NCI-H1092 (cell line): Measurements from ENCODE around the gene RTTN.
"Not testable (repeated sequence)": the region's sequence is repeated elsewhere in the genome, so short reads cannot be mapped to it uniquely, and the experiment has no call there.

ENCODE experiments used
- DNase-seq: peaks from one replicate; lab custom pipeline; 2025; lab: John Stamatoyannopoulos, UW

Gene RTTN

DNA sequence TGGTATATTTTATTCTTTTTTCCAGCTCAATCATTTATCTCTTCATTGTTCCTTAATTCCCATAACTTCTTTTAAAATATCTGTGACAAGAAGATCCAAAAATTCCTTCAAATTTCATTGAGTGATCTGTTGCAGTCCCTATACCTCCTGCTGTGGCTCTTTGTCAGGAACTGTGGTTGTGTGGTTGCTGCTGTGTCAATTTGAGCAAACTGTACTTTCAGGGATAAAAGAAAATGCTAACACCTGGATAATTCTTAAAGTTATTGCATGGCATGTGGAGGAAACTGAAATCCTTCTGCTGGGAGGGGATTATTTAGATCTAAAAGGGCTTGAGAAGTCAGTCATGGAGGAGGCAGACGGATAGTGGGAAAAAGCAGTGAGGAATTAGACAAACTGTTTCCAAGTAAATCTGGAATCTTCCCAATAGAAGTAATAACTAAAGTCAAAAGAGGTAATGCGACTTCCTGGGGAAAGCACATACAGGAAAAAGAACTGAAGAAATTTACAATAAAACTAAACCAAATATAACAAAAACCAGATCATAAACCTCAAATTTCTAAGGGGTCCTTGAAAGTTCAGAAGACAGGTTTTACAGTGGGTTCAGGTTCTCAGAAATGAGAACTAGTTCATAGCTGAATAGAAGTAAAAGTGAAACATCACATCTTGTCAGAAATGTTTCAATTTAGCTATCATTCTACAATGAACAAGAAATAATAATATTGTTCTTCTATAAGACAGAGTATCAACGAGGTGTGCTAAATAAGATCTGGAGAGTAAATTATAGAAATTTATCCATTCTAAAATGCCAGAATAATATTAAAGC, 224.3 kb downstream of the RTTN start:
- DNase-seq, result no peak

DNA sequence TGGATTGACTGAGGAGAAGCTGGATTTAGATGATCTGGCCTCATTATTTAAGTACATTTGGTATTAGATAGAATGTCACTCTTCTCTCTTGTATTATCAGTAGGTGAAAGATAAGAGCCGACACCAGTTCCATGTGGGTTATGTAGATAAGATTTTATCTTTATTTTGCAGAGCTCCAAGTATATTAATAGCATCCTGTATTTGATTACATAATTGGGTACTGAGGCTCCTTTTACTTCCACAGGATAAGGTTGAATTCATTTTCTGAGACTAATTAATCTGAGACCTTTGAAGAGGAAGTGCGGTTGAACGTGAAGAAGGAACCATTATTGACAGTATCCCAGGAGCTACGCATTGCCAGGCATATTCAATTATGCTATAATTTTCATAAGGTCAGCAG, 225.0 kb downstream of the RTTN start:
- no peak for DNase-seq

DNA sequence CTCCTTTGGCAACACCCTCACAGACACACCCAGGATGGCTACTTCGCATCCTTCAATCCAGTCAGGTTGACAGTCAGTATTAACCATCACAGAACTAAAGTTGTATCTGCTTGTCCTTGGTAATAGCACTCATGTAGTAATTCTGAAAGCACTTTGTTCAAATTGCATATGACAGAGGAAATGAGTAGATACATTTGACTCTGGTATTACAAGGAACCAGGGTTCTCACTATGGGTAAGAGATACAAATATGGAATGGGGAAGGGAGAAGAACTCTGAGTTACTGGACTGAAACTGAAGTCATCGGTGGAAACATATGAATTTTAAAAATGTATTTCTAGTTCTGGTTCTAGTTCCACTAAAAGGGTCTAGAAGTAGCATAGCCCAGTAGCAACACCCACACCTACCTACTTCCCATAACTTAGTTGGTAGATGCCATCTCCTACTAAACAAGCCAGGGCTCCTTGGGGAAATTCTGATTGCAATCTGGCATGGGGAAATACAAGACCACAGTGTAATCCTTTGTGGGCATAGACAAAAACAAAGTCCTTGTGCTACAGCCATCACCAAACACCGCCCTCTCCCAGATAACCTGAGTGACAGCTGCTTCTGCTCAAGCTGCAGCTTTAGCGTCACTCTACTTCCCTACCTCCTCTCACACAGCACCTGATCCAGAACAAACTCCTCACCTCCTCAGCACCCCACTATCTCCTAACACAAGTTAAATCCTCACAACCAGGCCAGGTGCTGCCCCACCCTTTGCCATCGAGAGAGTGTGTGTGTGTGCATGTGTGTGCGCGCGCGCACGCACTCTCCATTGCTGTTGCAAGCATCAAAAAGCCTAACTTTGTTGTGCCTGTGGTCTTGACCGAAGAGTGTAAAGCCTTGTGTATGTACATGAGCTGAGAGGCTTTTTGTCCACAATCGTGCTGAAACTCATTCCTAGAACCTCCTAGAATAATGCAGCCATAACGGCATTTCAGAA, 226.5 kb downstream of the RTTN start:
- DNase-seq, result no peak

DNA sequence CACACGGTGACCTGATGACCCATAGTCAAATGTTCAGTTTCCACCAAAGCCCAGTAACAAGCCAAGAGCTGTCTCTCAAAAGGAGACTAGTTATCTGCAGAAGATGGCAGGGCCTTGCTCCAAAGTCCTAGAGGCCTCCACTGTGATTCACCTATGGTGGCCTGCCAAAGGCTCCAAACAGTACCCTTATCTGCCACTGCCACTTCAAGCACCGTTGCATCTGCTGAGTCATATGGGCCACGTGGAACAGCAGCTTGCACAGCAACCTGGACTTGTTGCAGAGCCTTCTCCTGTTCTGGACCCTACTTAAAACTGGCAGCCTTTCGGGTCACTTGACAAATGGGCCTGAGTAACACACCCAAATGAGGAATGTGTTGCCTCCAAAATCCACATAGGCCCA, 230.2 kb downstream of the RTTN start:
- not testable (repeated sequence) for DNase-seq

DNA sequence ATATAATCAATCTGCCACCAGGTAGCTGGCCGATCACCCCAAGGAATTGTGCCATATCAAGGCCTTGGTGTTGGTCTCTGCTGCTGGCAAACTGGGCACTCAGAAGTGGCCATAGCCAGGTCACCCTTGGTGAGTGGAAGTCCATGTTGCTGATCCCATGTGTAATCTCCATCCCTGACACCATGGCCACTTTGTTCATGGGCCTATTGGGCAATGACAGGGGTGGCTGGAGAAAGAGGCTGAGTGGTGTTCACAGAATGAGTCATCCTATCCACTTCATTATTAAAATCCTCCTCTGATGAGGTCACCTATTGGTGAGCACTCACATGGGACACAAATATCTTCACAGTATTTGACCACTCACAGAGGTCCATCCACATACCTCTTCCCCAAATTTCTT, 231.1 kb downstream of the RTTN start:
- no peak for DNase-seq

DNA sequence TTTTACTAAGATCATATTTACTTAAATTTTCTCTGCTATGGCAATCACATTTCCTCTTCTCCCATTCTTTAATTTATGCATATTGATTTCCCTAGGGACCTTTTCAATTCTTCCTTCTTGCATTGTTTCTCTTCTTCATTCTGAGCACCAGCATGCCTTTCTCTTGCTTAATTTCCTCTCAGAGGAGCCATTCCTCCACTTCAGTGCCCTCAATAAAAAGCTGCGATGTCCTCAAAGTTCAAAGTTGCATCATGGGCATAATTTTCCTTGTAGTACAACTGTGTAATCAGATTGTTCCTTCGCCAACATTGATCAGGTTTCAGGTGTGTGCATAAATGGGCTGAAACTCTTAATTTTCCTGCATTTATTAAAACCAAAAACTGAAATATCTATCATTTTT, 236.0 kb downstream of the RTTN start:
- no peak for DNase-seq

DNA sequence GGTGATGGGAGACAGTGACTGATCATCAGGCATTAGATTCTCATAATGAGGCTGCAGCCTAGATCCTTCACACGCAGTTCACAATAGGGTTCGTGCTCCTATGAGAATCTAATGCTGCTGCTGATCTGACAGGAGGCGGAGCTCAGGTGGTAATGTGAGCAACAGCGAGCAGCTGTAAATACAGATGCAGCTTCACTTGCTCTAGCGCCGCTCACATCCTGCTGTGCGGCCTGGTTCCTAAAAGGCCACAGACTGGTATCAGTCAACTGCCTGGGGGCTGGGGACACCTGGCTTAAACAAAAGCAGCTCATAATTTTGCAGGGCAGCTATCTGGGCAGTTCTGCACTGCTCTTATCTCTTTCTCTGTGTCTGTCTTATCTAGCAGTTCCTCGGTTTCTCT, 237.4 kb downstream of the RTTN start:
- DNase-seq, result no peak

DNA sequence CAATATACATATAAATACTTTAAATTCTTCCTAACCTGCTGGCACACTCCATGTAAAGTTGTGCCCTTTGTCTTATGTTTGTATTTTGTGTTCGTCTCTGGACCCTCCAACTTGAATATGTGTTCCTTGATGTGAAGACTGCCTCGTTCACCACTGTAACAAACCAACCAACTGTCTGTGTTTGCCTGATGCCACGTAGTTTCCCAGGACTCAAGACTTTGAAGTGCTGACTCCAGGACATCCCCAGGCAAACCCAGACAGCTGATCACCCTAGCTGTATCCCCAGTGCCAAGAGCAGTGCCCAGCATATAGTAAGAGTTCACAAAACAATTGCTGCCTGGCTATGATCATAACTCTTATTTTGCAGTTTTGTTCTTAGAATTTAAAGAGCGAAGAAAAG, 242.3 kb downstream of the RTTN start:
- no peak for DNase-seq

DNA sequence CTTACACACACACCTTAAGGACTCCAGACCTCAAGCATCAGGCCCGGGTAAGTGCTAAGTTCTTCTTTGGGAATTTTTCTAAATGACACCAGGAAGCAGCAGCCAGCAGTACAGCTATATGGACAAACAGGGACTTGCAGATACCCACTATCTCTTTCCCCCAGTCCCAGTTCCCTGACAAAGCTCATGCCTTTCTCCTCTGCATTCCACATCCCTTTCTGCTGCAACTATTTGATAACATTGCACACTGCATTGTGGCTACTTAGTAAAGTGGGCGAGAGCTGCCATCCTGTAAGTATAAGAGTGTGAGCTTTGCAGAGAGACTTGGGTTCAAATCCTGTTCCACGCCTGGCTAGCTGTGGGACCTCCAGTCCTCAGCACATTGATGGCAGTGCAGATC, 243.8 kb downstream of the RTTN start:
- no peak for DNase-seq

DNA sequence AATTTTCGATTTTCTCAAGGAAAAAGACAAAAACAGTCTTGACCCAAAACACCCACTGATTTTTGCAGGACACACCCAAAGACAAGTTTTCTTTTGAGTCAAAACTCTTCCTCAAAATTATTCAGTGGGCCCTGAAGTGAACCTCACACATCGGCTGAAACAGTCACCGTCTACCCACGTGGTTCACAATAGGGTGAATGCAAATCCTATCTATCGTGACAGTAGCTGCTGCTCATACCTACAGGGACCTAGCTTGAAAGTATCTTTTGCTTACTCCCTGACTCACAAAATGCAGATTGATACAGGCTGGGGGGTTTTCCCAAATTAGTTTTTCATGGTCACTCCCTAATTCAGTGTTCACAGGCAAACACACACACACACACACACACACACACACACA, 247.1 kb downstream of the RTTN start:
- no peak for DNase-seq

DNA sequence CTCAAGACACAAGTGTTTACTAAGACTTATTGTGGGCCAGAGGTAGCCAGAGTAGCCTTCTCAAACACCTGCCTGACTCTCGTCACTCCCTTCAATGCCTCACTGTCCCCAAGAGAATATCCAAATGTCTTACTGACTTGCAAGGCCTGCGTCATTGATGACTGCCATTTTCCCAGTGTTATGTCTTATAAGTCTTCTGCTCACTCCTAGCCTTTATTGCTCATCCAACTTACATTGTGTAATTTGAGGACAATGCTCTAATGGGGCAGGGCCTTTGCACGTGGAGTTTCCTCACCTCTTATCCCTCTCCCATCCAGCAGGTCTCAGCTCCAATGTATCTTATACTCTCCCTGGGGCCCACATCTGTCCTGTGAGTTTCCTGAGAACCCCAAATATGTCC, 247.7 kb downstream of the RTTN start:
- DNase-seq, result no peak

DNA sequence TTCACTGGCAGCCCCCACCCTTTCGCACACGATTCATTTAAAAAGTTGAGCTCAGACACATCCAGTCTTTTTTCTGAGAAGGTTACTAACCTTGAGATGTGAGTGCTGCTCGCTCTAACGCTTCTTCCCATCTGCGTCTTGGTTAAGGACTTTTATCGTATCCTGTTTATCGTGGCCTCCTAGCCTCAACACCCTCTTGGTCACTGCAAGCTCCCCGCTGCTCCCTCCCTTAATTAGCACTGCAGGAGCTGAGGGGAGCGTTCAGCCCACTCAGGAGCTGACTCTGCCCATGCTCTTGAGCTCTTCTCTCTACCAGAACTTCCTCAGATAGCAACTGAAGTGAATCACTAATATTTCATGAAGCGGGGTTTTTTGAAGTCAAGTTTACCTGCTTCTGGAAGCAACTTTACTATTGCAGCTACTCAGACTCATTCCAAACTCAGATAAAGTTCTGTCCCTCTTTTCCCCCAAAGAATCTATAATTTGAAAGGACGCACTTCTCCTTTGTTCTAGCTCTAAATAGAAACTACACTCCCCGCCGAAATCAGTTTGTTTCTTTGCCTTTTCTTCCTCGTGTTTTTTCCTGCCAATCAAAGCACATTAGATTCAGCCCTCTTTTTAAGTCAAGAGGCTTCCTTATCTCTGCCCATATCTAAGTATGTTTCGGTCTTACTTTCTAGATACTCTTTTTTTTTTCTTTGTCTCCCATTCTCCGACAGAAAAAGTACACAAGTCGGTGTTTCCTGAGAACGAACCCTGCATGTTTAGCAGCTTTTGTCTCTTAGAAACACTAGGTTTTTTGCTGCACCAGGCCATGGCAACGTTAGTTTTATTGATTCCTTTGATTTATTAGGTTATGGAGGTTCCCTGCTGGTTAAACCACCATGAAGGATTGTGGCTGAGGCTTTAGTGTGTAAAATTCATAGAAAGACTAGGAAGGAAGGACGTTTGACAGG, 248.5 kb downstream of the RTTN start:
- no peak for DNase-seq

DNA sequence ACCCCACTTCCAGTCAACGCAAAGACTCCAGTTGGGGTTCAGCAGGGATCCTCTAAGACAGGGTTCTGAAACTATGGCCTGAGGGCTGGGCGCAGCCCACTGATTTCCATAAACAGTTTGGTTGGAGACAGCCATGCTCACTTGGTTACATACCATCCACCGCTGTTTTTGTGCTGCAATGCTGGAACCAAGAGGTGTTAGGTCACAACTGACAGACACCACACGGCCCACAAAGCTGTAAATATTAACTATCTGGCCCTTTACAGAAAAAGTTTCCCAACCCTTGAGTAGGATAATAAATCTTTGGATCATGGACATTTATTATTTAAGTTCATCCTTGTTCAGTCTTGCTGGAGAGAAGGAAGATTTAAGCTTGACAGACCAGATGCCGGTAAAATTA, 249.4 kb downstream of the RTTN start:
- no peak for DNase-seq

DNA sequence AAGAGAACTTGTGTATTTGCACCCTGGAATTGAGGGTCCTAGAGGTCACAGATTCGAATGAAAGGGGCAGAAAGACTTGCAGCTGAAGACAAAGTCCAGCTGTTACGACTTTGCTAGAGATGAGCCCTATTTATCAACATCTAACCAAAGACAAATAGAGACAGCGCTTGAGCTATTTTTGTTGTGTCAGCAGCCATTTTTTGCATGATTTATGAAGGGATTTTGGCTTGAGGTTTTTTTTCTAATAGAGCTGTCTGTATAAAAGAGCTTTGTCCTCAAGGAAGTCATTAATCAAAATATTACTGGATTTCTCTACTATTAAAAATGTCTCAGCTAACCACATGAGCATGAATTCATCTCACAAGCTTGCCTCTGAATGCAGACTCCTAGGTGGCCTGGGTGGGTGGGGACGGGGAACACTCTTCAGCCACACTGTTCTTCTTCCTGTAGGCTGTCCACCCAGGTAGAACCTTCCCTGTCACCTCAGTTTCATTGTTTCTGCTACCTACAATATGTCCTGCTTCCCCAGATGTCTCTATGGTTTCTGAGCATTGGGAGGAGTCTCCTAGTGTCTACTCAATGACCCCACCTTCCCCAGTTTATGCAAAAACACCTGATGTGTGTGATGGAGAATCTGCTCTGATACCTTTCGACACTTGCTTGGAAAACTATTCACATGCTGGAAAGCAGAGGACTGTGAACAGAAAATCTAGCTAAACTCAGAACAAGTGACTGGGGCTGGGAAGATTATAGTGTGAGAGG, 250.6 kb downstream of the RTTN start:
- DNase-seq, result no peak

DNA sequence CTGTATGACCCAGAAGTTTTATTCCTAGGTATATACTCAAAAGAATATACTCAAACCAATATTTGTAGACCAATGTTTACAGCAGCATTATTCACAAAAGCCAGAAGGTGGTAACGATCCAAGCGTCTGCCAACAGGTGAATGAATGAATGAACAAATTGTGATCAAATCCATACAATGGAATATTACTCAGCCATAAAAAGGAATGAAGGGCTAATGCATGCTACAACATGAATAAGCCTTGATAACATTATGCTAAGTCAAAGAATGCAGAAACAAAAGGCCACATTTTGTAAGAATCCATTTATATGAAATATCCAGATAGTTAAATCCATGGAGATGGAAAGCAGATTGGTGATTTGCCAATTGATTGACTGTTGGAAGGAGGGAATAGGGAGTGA, 252.3 kb downstream of the RTTN start:
- DNase-seq, result no peak
